NCI-H774 (cell line): Measurements from ENCODE around the gene GALNT18.
"Not testable (repeated sequence)": the region's sequence is repeated elsewhere in the genome, so short reads cannot be mapped to it uniquely, and the experiment has no call there.

Source experiments
- DNase-seq: peaks from one replicate; lab custom pipeline; 2025; lab: John Stamatoyannopoulos, UW

The GALNT18 gene

GRCh38 chr11:11459578-11459977, 162.2 kb downstream of the GALNT18 start:
- no peak for DNase-seq

- no peak for DNase-seq
These were observed 163.3 kb downstream of the GALNT18 start for GRCh38 chr11:11458485-11458884.

GRCh38 chr11:11458001-11458400, 163.8 kb downstream of the GALNT18 start:
- DNase-seq = no peak

GRCh38 chr11:11456866-11457265, 164.9 kb downstream of the GALNT18 start:
- DNase-seq = no peak

- no peak for DNase-seq
These were observed 167.1 kb downstream of the GALNT18 start for GRCh38 chr11:11454671-11455223.

GRCh38 chr11:11451501-11452005, 170.3 kb downstream of the GALNT18 start:
- no peak for DNase-seq

GRCh38 chr11:11450744-11451362, 171.0 kb downstream of the GALNT18 start:
- no peak for DNase-seq

- DNase-seq = no peak
These were observed 172.5 kb downstream of the GALNT18 start for GRCh38 chr11:11449327-11449726.

GRCh38 chr11:11448626-11449025, 173.2 kb downstream of the GALNT18 start:
- no peak for DNase-seq

GRCh38 chr11:11447601-11448000, 174.2 kb downstream of the GALNT18 start:
- not testable (repeated sequence) for DNase-seq

GRCh38 chr11:11446967-11447366, 174.8 kb downstream of the GALNT18 start:
- no peak for DNase-seq

GRCh38 chr11:11446564-11446963, 175.2 kb downstream of the GALNT18 start:
- DNase-seq = no peak

GRCh38 chr11:11445441-11446185, 176.2 kb downstream of the GALNT18 start:
- DNase-seq = no peak

- DNase-seq = no peak
These were observed 177.0 kb downstream of the GALNT18 start for GRCh38 chr11:11444804-11445131.

- DNase-seq = no peak
These were observed 177.6 kb downstream of the GALNT18 start for GRCh38 chr11:11444027-11444803.

- no peak for DNase-seq
These were observed 179.0 kb downstream of the GALNT18 start for GRCh38 chr11:11442791-11443190.

- no peak for DNase-seq
These were observed 180.3 kb downstream of the GALNT18 start for GRCh38 chr11:11441516-11441915.

GRCh38 chr11:11441091-11441490, 180.7 kb downstream of the GALNT18 start:
- DNase-seq = no peak

- DNase-seq = no peak
These were observed 181.7 kb downstream of the GALNT18 start for GRCh38 chr11:11440144-11440543.

- DNase-seq = no peak
These were observed 182.2 kb downstream of the GALNT18 start for GRCh38 chr11:11439591-11439990.

GRCh38 chr11:11436715-11437313, 185.0 kb downstream of the GALNT18 start:
- DNase-seq = no peak

- DNase-seq = no peak
These were observed 186.2 kb downstream of the GALNT18 start for GRCh38 chr11:11435635-11436034.
